Effector CD8-positive, alpha-beta T cell (primary cell): ENCODE data around the gene GFRA3.
"Not testable (repeated sequence)": the region's sequence is repeated elsewhere in the genome, so short reads cannot be mapped to it uniquely, and the experiment has no call there.

Source experiments
- DNase-seq: peaks from one replicate; lab custom pipeline; 2025; lab: John Stamatoyannopoulos, UW
- total RNA-seq, 4 experiments: gene quantifications; one replicate each; lab custom pipeline; 2026; lab: John Stamatoyannopoulos, UW

Gene GFRA3
- total RNA-seq = 0 reads per million in 4 experiments

- no peak for DNase-seq
Observed at GRCh38 chr5:138274189-138274853, at the start of gene GFRA3. Gene GFRA3, minus strand, starts transcription at chr5:138274621. Its CDS starts 197 bp downstream, at chr5:138274424.

- DNase-seq = not testable (repeated sequence)
Observed at GRCh38 chr5:138318211-138318610, 43.8 kb upstream of the GFRA3 start.

- DNase-seq = no peak
Observed at GRCh38 chr5:138316355-138316754, 41.9 kb upstream of the GFRA3 start.

- DNase-seq = no peak
Observed at GRCh38 chr5:138315751-138316278, 41.4 kb upstream of the GFRA3 start.

- DNase-seq = no peak
Observed at GRCh38 chr5:138305797-138306196, 31.4 kb upstream of the GFRA3 start.

- no peak for DNase-seq
Observed at GRCh38 chr5:138303372-138303771, 29.0 kb upstream of the GFRA3 start.

- DNase-seq = no peak
Observed at GRCh38 chr5:138289296-138289695, 14.9 kb upstream of the GFRA3 start.

GRCh38 chr5:138287246-138287645 is 12.8 kb upstream of the GFRA3 start:
- no peak for DNase-seq

- no peak for DNase-seq
Observed at GRCh38 chr5:138282920-138283742, 8.7 kb upstream of the GFRA3 start.

GRCh38 chr5:138280915-138281314 is 6.5 kb upstream of the GFRA3 start:
- no peak for DNase-seq

- DNase-seq = no peak
Observed at GRCh38 chr5:138276402-138277054, 2.1 kb upstream of the GFRA3 start.

- no peak for DNase-seq
Observed at GRCh38 chr5:138275895-138276294, 1.5 kb upstream of the GFRA3 start.

- DNase-seq = no peak
Observed at GRCh38 chr5:138275379-138275782, 960 bp upstream of the GFRA3 start.

GRCh38 chr5:138273834-138274188 is 610 bp downstream of the GFRA3 start:
- DNase-seq = no peak

GRCh38 chr5:138272681-138273080 is 1.7 kb downstream of the GFRA3 start:
- DNase-seq = no peak

- DNase-seq = no peak
Observed at GRCh38 chr5:138271281-138271680, 3.1 kb downstream of the GFRA3 start.

- no peak for DNase-seq
Observed at GRCh38 chr5:138264183-138264582, 10.2 kb downstream of the GFRA3 start.

- DNase-seq = no peak
Observed at GRCh38 chr5:138263581-138263980, 10.8 kb downstream of the GFRA3 start.

- DNase-seq = no peak
Observed at GRCh38 chr5:138258704-138259292, 15.6 kb downstream of the GFRA3 start.

GRCh38 chr5:138257583-138257982 is 16.8 kb downstream of the GFRA3 start:
- no peak for DNase-seq

GRCh38 chr5:138252944-138253343 is 21.5 kb downstream of the GFRA3 start:
- no peak for DNase-seq

GRCh38 chr5:138247800-138248199 is 26.6 kb downstream of the GFRA3 start:
- not testable (repeated sequence) for DNase-seq
